ENCODE data around the gene TRDN. TPM values are rescaled to one million over a fixed set of nuclear protein-coding genes. Genes with fewer than 3 reads are reported as not detected.
"Not testable (repeated sequence)": the region's sequence is repeated elsewhere in the genome, so short reads cannot be mapped to it uniquely, and the experiment has no call there.

Gene TRDN
- total RNA-seq, 1 donor, result not detected

DNA sequence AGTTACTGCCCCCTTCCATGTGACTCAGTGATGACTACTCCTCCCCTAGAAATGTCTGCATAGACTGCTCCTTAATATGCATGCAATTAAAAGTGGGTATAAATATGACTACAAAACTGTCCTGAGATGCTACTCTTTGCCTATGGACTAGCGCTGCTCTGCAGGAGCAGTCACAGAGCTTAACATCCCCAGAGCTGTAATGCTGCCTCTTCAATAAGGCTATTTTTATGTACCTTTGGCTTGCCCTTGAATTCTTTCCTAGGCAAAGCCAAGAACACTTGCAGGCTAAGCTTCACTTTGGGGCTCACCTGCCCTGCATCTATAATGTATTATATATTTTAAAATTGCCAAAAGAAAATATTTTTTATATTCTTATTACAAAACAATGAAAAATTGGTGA, 341.6 kb downstream of the TRDN start:
- no peak for DNase-seq (ENCODE audit: low read depth)
- no peak for TF ChIP-seq CTCF (IDR thresholded peaks at IDR 0.05; ENCODE audit: insufficient read depth, low read depth, low read length)
- no peak overlapping the region for H3K4me3 ChIP-seq (ENCODE audit: low read depth, low read length)

DNA sequence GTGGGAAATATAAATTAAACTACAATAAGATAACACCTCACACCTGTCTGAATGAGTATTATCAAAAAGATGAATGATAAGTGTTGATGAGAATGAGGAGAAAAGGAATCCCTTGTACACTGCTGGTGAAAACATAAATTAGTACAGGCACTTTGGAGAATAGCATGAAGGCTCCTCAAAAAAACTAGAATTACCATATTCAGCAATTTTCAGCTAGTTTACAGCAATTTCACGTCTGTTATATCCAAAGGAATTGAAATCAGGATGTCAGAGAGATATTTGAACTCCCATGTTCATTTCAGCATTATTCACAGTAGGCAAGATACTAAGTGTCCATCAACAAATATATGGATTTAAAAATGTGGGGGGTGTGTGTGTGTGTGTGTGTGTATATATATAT, 348.1 kb downstream of the TRDN start:
- H3K4me3 ChIP-seq (ENCODE audit: low read depth, low read length), result no peak overlapping the region
- no peak for TF ChIP-seq CTCF (IDR thresholded peaks at IDR 0.05; ENCODE audit: insufficient read depth, low read depth, low read length)
- no peak for DNase-seq (ENCODE audit: low read depth)

- TF ChIP-seq CTCF (IDR thresholded peaks at IDR 0.05; ENCODE audit: insufficient read depth, low read depth, low read length), result no peak
- DNase-seq (ENCODE audit: low read depth), result no peak
Observed at GRCh38 chr6:123276546-123276980, 360.2 kb downstream of the TRDN start.

GRCh38 chr6:123263981-123264380, 372.8 kb downstream of the TRDN start:
- DNase-seq (ENCODE audit: low read depth), result no peak
- no peak for TF ChIP-seq CTCF (IDR thresholded peaks at IDR 0.05; ENCODE audit: insufficient read depth, low read depth, low read length)
- no peak overlapping the region for H3K4me3 ChIP-seq (ENCODE audit: low read depth, low read length)

More at GRCh38 chr6:123276546-123276980, 360.2 kb downstream of the TRDN start:
- no peak overlapping the region for H3K4me3 ChIP-seq (ENCODE audit: low read depth, low read length)

DNA sequence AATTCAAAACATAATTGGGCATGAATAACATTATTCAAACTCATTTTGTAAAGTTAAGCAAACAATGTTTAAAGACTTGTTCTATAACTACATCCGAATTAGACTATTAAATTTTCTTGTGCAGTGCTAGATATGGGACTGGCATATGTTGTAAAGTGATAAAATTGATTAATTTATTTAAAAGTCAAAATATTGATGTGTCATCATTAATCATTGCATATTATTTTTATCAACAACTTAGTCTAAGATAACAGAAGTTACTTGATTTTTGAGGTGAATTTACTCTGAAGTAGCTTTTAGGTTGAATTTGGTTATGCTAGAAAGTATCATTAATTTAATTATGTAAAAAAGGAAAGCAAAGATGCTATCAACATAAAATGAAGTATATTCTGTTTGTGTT, 396.1 kb downstream of the TRDN start:
- DNase-seq (ENCODE audit: low read depth), result no peak
- TF ChIP-seq CTCF (IDR thresholded peaks at IDR 0.05; ENCODE audit: insufficient read depth, low read depth, low read length), result no peak
- H3K4me3 ChIP-seq (ENCODE audit: low read depth, low read length), result no peak overlapping the region

- no peak overlapping the region for H3K4me3 ChIP-seq (ENCODE audit: low read depth, low read length)
- DNase-seq (ENCODE audit: low read depth), result no peak
- no peak for TF ChIP-seq CTCF (IDR thresholded peaks at IDR 0.05; ENCODE audit: insufficient read depth, low read depth, low read length)
Observed at GRCh38 chr6:123233336-123233735, 403.4 kb downstream of the TRDN start.

- DNase-seq (ENCODE audit: low read depth); H3K4me3 ChIP-seq (ENCODE audit: low read depth, low read length): not testable (repeated sequence)
Observed at GRCh38 chr6:123227789-123228188, 409.0 kb downstream of the TRDN start.

All from fibroblast of villous mesenchyme (primary cell).